Muscle of arm (tissue), 12 donors: Measurements from ENCODE around the gene OR1S1. TPM values are rescaled to one million over a fixed set of nuclear protein-coding genes. Genes with fewer than 3 reads are reported as not detected.

Source experiments
- polyA plus RNA-seq, 12 donors: library from polyadenylated mRNA; unstranded; fragments of 120-200 nt; gene quantifications; one replicate each; pipeline ENCODE4 v1.2.1, GENCODE V29; 2013; ENCODE audit not compliant: insufficient read length in 12 of 12

Gene OR1S1
- polyA plus RNA-seq, 12 donors = not detected

Other genes starting within 250 kb of the OR1S1 start
- not detected for gene OR9Q1, start 188.8 kb upstream of the OR1S1 start, polyA plus RNA-seq
- gene OR6Q1, start 181.8 kb upstream of the OR1S1 start, polyA plus RNA-seq = not detected
- gene OR9I1, start 87.2 kb upstream of the OR1S1 start, polyA plus RNA-seq = not detected
- gene OR9Q2, start 23.6 kb upstream of the OR1S1 start, polyA plus RNA-seq = not detected
- gene OR1S2, start 8.6 kb upstream of the OR1S1 start, polyA plus RNA-seq = not detected
- gene OR10Q1, start 16.2 kb downstream of the OR1S1 start, polyA plus RNA-seq = under 1 TPM in 1 of 12 donors, not detected in 11; 0.17 TPM
- not detected for gene OR10W1, start 55.5 kb downstream of the OR1S1 start, polyA plus RNA-seq
- gene OR5B17, start 146.3 kb downstream of the OR1S1 start, polyA plus RNA-seq = not detected
- not detected for gene OR5B3, start 194.2 kb downstream of the OR1S1 start, polyA plus RNA-seq
- not detected for gene OR5B2, start 215.4 kb downstream of the OR1S1 start, polyA plus RNA-seq
- not detected for gene OR5B12, start 229.5 kb downstream of the OR1S1 start, polyA plus RNA-seq